NCI-H82 (cell line): ENCODE results near the gene PTGIS.
"Not testable (repeated sequence)": the region's sequence is repeated elsewhere in the genome, so short reads cannot be mapped to it uniquely, and the experiment has no call there.

Experiments
- DNase-seq: peaks from one replicate; lab custom pipeline; 2025; lab: John Stamatoyannopoulos, UW

The PTGIS gene

GRCh38 chr20:49579874-49580812 is 12.2 kb upstream of the PTGIS start:
- no peak for DNase-seq

DNA sequence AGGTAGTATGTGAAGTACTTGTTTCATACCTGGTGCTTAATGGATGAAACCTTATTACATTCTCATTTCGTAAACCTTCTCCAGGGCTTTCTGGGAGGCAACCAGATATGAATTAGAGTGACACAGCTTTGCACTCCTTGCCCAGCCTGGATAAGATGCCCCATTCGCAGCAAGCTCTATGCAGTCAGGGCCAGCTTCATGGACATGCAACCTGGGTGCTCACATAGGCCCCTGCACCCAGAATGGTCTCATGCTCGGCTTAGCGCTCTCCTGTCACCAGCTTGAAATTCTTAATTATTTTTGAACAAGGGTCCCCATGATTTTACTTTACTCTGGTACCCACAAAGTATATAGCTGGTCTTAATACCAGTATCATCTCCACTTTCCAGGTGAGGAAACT is 11.3 kb upstream of the PTGIS start:
- no peak for DNase-seq

DNA sequence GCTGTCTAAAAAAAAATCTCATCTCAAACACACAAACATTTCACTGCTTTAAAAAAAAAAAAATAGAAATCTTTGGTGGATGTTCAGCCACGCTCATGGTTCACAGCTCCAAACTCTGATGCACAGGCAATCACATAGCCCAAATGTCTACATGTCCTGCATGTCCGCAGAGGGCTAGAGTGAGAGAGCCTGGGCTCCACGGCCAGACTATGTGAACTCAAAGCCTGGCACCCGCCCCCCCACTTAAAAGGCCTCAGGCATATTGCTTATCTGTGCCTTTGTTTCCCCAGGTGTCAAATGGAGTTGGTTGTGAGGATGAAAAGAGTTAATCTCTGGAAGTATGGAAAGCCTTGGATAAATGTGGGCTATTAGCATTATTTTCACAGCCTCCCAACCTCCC is 10.5 kb upstream of the PTGIS start:
- no peak for DNase-seq

DNA sequence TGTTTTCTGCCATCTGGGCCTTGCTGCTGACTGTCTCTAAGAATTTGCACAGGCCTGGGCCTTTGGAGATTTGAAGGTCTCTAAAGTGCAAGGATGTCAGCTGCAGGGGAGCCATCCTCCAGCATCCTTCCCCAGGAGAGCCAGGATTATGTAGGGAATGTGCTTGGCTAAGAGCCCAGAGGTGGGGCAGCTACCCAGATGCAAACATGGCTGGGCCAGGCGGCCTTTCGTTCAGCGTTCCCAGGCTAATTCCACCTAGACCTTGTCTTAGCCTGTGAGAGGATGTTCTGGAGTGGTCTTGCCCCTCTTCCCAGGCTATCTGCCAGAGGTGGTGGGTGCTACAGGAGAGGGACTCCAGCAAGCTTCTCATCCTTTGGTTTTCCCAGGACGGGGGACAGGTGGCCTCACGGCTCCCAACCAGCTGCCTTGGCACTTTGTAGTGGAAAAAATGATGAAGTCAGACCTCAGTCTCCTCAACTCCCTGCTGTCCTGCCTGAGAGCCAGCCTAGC is 7.7 kb upstream of the PTGIS start:
- peak; percentile 44 for DNase-seq

GRCh38 chr20:49573900-49574416 is 6.0 kb upstream of the PTGIS start:
- DNase-seq, result no peak

DNA sequence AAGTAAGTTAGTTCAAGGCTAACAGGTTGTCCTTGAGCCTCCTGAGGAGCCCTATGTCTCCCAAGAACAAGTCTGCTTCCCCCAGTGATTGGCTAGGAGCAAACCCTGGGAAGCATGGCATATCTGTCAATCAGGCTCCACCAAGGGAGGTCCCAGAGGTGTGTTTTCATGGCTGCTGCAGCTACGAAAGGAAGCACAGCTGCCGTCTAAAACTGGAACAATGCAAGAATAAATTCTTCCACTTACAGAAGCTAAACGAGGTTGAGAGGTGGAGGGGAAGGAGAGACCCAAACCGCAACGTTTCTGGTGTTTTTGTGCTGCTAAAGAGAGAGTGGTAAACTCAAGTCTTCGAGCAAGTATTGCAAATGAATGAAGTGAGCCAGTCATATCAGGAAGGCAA is 4.9 kb upstream of the PTGIS start:
- DNase-seq, result peak; percentile 47

- DNase-seq, result no peak
Observed at GRCh38 chr20:49571553-49571835, 3.6 kb upstream of the PTGIS start.

DNA sequence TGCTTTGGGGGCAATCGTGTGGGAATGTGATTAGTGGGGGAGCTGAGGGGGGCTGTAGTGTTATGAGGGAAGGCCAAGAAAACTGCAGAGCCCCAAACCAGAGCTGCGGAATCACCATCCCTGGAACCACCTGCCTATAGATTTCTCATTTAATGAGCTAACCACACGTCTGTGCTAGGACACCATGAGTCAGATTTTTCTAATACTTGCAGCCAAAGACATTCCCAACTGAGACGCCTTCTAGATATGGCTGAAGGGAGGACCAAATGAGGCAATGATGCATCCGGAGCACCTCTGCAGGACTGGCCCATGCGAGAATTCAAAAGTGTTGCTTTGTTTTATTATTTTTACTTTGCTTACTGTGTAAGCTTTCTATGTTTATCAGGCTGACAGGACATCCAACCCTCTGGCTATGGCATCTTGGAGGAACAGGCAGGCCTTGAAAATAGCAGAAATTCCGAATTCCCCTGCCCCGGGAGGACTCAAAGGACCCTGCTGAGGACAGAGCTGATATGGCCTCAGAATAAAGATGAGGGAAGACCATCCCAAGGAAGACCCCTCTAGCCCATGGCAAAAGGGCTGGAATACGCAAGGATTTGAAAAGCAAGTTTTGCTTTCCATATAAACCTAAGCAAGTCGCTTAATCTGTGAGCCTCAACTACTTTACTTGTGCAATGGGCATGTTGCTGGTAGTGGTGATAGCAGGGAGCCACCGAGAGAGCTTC is 3.1 kb upstream of the PTGIS start:
- no peak for DNase-seq

GRCh38 chr20:49570161-49570827 is 2.4 kb upstream of the PTGIS start:
- DNase-seq, result no peak

DNA sequence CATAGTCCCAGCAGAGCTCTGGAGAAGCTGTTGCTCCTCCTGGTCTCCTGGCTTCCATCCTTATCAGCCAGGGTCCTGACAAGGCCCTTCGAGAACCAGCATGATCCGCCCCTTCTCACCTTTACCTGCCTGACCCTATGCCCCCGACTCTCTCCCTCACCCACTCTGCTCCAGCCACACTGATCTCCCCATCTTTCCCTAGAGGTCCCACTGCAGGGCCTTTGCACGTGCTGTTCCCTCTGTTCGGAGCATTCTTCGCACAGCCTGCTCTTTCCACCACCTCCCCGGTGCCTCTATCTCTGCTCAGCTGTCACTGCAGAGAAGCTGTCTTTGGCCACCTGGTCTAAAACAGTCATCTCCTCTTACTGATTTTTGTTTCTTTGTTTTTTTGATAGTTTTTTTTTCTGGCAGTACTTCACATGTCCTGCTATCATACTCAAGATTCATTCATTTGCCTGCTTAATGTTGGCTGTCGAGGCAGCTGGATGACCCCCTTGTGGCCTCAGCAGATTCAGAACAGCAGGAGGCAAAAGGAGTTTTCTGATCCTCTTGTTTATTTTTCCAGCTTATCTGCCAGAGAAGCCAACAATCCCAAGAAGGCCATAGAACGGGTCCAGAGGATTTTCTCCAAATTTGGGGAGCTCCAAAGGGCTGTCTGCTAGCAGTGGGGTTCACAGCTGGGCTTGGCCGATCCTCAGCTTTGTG is 1.6 kb upstream of the PTGIS start:
- no peak for DNase-seq

DNA sequence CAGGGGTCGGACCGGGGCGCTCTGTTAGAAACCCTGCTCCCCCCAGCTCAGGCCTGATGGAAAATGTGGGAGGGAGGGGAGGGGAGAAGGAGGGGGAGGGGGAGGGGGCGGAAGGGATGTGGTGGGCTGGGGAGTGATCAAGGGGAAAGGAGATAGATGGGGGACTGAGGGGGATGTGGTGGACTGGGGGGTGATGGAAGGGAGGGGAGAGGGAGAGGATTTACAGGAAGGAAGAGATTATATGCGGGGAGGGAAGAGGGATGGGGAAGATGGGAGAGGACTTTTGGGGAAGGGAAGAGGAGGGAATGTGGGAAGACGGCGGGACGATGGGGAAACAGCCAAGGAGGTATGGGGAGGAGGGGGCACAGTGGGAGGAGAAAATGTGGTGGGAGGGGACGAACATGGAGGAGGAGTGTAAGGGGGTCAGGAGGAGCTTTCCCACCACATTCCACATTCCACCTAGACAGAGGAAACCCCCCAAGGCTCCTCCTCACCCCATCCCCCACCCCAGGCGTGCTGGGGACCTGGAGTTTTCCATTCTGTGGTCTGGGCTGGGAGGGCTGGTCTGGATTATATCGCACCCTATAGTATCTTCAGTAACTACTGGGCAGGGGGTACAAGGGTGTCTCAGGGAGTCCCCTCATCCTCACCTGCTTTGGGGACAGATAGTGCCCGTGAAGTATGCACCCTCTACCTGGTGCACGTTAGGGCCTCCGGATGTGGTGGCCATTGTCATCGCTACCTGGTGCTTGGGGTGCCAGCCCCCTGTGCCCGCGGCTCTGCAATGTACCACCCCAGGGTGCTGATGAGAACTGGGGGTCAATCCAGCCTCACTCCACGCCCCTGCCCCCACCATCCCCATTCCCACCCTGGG is 578 bp upstream of the PTGIS start:
- peak; percentile 23 for DNase-seq

- no peak for DNase-seq
Observed at GRCh38 chr20:49566401-49567364, 1.3 kb downstream of the PTGIS start.

GRCh38 chr20:49564991-49565390 is 2.9 kb downstream of the PTGIS start:
- not testable (repeated sequence) for DNase-seq

DNA sequence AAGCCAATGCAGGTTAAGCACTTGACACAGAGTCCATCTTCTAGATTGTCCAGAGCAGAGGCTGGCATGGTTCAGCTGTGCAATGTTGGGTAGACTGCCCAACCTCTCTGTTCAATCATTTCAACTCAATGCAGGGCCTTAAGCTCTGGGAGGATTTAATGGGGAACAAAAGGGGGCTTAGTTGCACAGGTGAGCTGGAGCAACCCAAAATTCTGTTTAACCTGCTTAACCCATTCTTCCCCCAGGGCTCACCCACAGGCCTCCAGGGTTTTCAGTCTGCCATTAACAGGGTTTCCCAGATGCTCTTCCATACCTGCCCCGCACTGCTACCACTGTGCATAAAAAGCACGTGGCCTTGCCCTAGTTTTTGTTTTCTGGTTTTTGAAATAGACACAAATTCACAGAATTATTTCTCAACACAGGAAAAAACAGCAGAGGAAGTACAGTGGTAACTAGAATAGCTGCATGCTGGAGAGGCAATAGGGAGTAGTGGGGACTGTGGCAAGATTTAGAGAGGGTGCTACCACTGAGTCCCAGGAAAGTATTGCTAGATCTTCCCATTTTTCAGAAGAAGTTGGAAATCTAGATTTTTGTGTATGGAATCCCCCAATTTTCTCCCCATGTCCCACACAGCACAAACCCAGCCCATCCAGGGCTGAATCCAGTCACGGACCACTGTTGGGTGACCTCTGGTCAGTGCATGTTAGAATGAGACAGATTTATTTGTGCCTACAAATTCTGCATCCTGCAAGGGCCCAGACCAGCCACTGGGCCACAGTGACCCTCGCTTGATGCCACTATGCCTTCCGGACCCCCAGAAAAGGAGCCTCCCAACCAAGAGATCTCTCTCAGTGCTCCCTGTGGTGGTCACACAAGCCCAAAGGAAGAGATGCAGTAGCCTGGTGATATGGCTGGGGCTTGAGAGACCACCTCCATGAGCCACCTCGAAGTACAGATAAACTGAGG is 4.6 kb downstream of the PTGIS start:
- DNase-seq, result no peak

DNA sequence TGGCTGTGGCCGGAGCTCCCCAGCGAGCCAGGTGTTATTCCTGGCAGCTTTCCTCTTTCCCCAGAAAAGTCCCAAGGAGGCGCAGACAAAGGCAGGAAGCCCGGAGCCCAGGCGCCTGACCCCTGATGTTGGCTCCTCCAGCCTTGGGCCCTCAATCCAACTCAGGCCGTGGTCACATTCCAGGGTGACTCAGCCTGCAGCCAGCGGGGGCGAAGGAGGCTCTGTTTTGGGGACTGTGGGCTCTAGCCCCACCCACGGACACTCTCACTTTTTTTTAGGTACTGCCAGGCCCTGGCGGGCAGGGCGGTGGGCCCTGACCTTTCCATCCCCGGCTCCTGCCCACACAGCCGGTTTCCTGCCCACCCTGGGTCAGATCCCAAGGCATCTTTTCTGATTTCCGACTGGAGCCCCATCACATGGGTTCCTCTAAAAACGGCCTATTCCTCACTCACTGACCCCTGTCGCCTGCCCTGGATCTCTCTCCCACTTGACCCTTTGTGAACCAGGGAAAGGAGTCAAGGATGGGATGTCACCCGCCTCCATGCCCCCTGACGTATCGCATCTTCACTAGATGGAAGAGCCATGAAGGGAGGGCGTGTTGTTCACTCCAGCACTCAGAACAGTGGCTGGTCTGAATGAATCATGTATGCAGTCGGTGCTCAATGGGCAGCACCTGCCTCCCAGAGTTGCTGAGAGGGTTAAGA is 5.5 kb downstream of the PTGIS start:
- DNase-seq, result no peak

DNA sequence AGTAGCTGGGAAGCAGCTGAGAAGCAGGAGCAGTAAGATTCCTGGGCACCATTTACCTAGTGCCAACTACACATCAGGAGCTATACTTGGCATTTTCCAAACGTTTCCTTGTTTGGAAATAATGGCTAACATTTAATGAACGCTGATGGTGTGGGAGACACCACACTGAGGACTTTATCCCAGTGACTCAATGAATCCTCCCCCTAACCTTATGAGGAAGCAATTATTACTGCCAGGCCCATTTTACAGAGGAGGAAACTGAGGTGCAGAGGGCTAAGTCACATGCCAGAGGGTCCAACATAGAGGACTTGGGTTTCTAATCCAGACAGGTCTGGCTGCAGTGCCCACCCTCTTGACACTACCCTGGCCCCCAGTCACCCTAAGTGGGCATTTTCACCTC is 6.1 kb downstream of the PTGIS start:
- no peak for DNase-seq

- DNase-seq, result no peak
Observed at GRCh38 chr20:49561256-49561655, 6.7 kb downstream of the PTGIS start.

GRCh38 chr20:49560646-49561045 is 7.3 kb downstream of the PTGIS start:
- DNase-seq, result no peak
